GM21619 (cell line): ENCODE measurements around the gene FBXL22.

Source experiments
- ATAC-seq: cut with Tn5 transposase; IDR thresholded peaks from one replicate; pipeline ENCODE4 v1.9.1; 2021; ENCODE audit not compliant: unreplicated experiment

FBXL22 gene

DNA sequence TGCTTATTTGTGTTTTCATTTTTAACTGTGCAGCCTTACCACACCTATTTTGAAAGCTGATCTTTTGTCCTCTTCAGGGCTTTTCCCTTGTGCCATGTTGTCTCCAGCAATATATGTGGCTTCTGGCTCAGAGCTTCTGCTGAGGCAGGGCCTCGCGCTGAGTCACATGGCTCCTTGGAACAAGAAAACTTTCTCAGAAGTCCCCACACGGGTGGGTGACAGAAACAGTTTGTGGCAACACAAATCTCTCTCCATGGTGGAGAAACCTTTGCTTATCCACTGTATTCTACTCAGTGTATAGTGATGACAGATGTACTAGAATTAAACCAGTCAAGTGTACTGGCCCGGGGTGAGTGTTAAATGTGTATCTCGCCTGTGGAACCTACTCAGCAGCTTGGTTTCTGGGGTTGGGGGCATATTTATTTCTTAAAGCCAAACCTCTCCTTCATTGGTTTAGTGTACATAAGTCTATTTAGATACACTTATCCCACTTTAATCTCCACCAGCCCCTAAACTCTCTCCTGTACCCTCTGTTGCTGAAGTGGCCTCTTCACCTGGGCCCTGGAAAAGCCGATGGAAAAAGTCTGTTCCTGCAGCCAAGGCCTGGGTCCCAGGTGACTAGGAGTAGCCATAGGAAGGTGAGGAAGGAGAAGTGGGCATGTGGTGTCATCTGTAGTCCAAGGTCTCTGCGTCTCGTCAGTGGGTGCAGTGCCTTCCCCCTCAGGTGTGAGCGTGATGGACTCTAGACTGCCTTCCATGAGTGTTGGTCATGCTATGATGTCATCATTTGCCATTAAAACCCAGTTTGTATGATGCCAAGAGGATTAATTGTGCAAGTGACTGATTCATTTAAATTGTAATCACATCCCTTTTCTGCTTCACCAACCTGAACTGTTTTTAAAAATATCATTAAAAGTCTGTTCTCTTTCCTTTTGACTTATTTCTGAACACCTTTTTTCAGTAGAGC lies 3.2 kb upstream of the FBXL22 start:
- ATAC-seq = no peak

DNA sequence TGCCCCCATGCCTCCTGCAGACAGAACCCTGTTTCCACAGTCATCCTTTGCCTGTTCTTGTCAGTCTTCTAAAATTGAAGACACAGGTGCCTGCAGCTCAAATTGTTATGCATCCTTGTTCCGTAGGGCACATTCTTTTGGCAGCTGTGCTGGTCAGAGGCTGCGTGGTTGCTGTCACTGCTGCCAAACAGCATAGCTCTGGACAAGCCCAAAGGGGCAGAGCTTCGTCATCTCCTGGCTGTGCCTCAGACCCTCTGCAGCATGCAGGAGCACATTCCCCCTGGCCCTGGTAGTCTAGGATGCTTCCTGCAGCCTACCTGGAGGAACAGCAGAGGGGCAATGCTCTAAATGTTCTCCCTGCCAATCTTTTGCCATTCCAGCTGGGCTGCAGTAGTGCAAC lies 2.1 kb upstream of the FBXL22 start:
- no peak for ATAC-seq

- no peak for ATAC-seq
These were observed 1.5 kb upstream of the FBXL22 start for GRCh38 chr15:63595688-63596087.

- no peak for ATAC-seq
These were observed 530 bp upstream of the FBXL22 start for GRCh38 chr15:63596676-63597037.

- no peak for ATAC-seq
These were observed 634 bp downstream of the FBXL22 start for GRCh38 chr15:63597821-63598220.

GRCh38 chr15:63598473-63599400 lies 1.6 kb downstream of the FBXL22 start:
- ATAC-seq = no peak

DNA sequence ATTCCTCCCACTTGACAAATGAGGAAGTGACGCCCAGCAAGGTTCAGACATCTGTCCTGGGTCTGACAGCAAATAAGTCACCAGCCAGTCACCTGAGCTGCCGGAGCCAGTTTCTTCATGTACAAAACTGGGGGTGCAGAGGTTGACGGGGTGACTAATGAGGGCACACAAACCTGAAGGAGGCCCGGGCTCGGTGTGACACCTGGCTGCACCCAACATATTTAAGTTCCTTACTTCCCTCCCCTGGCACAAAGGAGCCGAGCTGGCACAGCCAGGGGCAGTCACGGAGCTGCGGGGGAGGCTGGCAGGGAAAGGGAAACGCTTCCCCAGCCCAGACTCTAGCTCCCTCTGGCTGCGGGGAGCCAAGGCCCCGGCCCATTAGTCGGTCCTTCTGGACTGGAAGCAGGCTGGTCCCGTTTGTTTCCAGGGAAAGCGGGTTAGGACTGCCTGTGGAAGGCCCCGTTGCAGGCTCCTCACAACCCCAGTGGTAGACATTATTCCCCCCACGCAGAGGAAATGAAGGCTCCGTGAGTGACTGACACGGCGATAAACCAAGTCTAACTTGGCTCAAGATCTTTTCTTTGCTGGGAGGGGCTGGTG lies 2.3 kb downstream of the FBXL22 start:
- ATAC-seq = no peak

DNA sequence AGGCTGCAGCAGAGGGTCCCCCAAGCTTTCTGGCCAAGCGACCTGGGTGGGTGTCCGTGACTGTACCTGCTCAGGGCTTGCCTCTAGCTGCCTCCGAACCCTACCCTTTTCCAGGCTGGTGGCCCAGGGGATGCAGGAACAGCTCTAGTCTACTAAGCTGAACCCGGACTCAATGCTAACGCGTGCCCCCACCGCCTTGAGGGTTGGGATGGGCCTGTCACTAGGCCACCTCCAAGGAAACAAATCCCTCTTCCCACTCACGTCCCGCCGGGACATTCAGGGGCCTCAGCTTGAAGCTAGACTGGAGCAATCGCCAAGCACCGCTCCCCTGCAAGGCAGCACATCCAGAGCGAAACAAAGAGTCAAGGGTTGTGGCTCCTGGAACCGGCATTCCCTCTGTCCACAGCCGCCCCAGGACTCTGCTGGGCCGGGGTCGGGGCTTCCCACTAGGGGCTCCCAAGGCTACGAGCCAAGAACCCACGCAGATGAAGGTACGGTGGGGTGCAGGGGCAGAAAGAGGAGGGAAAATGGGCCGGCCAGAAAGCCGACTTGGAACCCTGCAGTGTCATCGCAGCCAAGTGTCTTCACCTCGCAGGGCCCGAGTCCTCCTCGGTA lies 2.9 kb downstream of the FBXL22 start:
- peak; percentile 12 for ATAC-seq

- peak; percentile 63 for ATAC-seq
These were observed 3.4 kb downstream of the FBXL22 start for GRCh38 chr15:63600616-63601025.

- ATAC-seq = peak; percentile 14
These were observed 4.0 kb downstream of the FBXL22 start for GRCh38 chr15:63601026-63601703.

DNA sequence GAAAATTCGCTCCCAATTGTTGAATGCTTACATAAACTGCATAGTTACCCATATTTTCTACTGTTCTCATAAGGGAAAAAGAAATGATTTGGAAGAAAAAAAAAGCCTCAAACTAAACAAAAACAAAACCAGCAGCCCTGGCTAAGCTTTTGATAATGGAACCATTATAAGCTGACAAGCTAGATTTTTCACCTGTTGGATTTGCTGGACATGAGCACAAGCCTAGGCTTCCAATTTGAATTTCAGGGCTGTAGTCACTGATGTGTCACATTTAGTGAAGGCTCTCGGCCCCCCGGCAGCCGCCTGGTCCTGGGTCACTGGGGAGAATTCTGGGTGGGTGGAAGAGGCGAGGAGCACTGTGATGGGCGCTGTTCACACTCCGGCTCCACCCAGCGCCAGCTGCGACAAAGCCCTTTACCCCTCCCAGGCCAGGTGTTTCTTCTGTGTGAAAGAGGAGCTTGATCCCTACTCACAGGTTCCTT lies 4.6 kb downstream of the FBXL22 start:
- ATAC-seq = no peak

- no peak for ATAC-seq
These were observed 5.4 kb downstream of the FBXL22 start for GRCh38 chr15:63602595-63602994.

DNA sequence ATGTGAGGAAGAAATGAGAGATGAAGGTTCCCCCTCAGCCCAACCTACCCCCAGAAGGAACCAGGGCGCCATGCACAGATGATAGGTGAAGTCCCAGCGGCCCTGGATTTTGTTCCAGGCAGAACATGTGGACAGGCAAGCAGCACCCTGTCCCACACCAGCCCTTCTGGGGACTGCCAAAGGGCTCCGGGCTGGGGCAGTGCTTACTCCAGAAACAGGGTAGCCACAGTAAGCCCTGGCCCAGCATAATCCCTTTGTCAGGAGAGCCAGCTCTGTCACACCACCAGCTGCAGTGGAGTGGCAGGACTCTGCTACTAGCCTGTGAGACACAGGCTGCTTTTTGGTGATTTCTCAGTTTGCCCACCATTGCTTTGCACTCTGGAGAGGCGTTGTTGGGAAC lies 6.3 kb downstream of the FBXL22 start:
- ATAC-seq = no peak

- ATAC-seq = no peak
These were observed 7.1 kb downstream of the FBXL22 start for GRCh38 chr15:63604281-63604680.

GRCh38 chr15:63605036-63605435 lies 7.8 kb downstream of the FBXL22 start:
- ATAC-seq = no peak

DNA sequence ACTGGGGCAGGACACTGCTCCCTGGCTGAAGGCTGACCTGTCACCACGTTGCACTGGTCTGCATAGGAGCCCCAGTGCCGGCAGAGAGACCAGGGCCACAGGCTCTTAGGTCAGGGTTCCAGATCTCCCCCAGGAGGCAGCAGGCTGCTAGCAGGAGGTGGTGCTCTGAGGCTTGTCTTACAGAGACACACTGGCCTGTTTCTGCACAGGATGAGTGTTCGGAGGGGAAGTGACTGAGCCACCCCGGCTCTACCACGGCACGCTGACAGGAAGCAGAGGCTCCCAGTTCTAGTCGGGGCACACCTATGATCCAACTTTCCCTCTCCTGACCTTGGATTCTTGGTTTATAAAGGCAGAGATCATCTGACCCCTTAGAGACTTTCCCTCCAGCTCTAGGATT lies 8.6 kb downstream of the FBXL22 start:
- ATAC-seq = no peak

DNA sequence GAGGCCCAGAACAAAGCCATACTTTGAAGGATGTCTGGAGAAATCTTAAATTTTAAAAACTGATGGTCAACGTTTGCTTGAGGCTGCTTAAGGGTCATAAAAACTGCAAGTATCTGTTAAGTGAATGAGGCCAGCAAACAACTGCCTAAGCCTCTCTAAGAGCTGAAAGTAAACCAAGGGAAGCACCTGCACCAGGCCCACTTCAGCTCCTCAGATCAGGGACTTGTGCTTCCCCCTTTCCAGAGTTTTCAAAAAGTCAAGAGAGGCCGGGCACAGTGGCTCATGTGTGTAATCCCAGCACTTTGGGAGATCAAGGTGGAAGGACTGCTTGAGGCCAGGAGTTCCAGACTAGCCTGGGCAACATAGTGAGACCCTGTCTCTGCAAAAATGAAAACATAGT lies 9.1 kb downstream of the FBXL22 start:
- no peak for ATAC-seq

- ATAC-seq = no peak
These were observed 11.8 kb downstream of the FBXL22 start for GRCh38 chr15:63608989-63609388.

DNA sequence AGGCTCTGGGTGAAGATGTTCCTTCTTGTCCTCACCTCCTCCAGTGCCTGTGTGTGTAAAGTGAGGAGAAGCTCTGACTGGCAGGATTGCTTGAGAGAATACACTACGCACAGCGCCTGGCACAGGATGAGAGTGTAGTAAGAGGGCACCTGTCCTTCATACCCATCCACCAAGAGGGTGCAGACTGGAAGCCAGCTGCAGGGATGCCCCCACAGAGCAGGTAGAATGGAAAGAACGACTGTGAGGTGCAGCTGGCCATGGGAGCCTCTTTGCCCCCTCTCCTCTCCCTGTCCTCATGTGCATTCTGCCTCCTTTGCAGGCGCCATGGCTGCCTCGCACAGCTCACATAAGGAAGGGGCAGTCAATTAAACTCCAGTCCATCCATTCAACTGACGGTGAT lies 12.3 kb downstream of the FBXL22 start:
- no peak for ATAC-seq

DNA sequence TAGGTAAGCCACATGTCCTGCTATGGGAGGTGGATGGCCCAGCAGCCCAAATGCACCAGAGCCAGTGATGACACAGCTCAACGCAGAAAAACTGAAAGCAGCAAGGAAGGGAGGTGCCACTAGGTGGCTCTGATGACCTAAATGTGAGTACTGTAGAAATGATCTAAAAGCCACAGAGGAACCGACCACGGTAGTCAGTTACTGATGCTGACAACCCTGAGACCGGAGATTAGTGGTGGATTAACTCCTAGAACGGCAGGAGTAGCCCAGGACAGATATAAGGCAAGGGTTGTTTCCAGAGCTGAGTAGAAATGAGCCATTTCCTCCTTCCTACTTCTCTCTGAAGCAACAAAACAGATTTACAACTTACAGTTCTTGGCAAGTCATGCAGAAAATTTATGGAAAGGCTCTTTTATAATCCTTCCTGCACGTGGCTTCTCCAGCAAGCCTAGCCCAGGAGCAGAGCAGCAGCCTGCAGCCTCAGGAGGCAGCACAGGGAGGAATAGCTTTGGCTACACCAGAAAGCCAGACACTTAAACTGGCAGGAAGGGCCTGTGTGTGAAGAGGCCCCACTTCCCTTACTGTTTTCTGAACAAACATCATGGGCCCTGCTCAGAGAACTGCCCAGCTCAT lies 13.1 kb downstream of the FBXL22 start:
- ATAC-seq = peak; percentile 77
